Activated CD4-positive, alpha-beta T cell treated with anti-CD3 and anti-CD28 coated beads, Interleukin-2, Interleukin-6, amounts not matched to agents 100 ng/mL and 50 ng/mL, durations not matched to agents 16 hours and 8 hours (primary cell): Measurements from ENCODE around the gene FOXRED2.
"Not testable (repeated sequence)": the region's sequence is repeated elsewhere in the genome, so short reads cannot be mapped to it uniquely, and the experiment has no call there.

Experiments
- DNase-seq: peaks from one replicate; pipeline ENCODE4 v3.0.0-alpha.2; 2020

FOXRED2 gene

DNA sequence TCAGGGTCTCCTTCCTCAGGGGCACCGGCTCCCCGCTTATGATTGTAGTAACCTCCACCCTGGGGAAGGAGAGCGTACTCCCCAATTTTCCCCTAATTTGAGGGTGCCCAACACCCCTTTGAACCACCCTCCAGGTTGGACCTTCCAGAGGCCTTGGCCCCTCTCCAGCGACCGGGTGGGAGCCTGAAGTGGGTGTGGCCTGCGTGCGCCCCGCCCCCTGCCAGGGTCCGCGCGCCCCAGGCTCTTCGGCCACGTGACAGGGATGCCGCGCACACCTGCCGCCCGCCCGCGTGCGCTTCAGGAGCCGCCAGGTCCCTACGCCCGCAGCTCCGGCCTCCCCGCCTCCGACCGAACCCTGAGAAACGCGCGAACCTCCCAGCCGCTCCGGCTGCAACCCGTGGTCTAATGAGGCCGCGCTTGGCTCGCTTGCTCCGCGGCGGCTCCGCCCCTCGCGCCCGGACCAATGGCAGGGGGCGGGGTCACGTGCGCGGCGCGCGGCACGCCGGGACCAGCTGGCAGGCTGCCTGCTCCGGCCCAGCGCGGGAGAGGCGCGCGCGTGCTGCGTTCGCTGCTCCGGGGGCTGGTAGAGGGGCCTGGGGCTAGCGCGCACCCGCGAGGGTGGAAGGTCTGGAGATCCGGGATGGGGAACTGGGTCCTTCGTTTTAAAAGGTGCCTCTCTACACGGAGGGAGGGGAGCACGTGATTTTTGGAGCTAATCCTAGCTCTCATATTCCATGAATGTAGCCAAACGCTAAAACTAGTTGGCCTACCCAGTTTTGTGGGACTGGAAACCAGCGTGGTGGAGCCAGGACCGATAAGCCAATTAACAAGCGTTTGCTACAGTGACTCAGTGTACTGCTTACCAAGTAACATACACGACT is at the start of gene FOXRED2:
FOXRED2 (minus strand) TSS at position 404 of the 881 bp plus-strand sequence. CDS start 618 bp downstream, outside the sequence.
- DNase-seq = peak; percentile 93

DNA sequence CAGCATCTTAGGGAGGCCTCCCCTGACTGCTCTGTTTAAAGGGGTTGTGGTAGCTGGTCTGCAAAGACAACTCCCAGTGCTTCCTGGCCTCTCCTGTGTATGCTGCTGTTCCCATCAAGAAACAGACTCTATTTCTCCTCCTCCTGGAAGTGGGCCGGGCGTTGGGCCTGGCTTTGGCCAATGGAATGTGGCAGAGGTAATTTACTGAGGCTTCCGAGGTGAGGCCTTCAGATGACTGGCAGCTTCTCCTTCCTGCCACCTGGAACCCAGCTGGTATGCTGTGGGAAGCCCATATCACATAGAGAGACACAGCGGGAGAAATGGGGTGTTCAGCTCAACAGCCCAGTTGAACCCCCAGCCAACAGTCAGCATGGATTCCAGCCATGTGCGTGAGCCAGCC is 47.3 kb upstream of the FOXRED2 start:
- DNase-seq = no peak

DNA sequence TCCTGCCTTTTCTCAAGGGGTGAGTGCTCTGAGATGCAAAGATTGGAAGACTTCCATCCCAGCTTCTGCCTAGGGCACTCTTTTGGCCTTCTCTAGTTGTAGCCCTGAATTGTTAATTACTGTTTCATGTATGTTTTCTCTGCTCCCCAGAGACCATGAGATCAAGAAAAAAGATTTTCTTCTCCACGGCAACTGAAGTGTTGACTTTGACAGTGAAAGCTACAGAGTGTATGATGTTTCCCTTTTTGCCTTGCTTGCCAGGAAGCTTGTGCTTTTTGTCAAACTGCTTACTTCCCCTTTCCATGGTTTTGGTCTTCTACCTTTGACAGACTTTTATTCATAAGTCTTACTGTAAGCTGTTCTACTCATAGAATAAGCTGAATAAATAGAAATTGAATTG is 45.4 kb upstream of the FOXRED2 start:
- DNase-seq = no peak

DNA sequence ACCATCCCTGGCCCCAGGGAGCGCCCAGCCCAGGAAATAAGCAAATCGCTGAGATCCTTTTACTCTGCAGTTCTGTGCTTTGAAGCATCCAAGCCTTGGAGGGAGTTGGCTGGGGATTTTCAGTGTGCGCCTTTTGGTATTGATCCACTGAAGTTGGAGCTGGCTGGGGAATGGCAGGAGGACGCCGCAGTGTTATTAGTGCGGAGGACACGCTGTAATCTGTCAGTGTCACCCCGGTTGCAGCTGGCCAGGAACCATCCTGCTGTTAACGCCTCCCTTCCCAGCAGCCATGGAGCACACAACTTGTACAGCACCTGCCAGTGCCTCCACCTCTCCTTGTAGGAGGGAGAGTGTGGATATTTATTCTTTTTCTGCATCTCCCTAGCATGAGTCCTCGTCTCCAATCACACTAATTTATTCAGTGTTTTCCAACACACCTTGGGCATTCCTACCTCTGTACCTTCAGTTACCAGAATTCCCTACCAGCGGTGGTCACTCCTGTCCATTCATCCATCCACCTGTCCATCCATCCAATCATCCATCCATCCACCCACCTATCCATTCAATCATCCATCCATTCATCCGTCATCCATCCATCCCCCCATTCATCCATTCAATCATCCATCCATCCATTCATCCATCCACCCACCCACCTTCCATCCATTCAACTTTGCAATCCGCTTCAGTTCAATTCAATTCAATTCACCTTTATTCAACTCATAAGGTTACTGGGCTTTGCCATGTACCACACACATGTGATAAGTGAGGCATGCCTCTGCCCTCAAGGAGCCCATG is 44.1 kb upstream of the FOXRED2 start:
- no peak for DNase-seq

DNA sequence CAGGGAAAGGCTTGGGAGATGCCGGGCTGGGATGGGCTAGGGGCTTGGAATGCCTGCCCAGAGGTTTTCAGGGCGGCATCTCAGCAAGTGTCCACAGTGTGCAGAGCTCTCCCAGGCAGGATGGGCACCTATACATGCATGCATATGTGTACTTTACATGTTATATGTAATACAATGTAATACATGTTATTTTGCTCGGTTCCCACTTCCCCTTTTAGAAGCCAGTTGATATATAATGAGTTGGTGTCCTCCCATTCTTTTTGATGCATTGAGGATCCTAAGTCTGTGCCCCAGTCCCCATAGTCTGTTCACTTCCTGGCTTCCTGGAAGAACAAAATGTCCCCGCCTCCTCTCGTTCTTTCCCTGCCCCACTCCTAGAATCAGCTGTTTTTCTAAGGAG is 42.2 kb upstream of the FOXRED2 start:
- no peak for DNase-seq

DNA sequence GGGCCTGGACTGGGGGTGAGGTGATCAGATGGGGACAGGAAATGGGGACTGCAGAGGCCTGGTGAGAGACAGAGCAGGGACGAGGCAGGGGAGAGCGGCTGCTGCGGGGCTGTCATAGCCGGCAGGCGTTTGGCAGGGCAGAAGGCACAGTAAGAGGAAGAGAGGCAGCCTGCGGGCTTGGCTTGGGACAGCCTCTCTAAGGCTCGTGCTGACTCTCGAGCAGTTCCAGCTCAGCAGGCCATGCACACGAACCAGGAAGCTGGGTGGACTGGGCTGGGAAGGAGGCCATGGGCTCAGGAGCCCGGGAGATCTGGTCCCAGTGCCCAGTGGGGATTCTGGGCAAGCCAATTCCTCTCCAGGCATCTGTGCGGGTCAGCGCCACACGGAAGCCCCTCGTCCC is 41.8 kb upstream of the FOXRED2 start:
- DNase-seq = no peak

- peak; percentile 44 for DNase-seq
Observed at GRCh38 chr22:36546932-36547331, 40.1 kb upstream of the FOXRED2 start.

GRCh38 chr22:36546092-36546804 is 39.4 kb upstream of the FOXRED2 start:
- peak; percentile 61 for DNase-seq

DNA sequence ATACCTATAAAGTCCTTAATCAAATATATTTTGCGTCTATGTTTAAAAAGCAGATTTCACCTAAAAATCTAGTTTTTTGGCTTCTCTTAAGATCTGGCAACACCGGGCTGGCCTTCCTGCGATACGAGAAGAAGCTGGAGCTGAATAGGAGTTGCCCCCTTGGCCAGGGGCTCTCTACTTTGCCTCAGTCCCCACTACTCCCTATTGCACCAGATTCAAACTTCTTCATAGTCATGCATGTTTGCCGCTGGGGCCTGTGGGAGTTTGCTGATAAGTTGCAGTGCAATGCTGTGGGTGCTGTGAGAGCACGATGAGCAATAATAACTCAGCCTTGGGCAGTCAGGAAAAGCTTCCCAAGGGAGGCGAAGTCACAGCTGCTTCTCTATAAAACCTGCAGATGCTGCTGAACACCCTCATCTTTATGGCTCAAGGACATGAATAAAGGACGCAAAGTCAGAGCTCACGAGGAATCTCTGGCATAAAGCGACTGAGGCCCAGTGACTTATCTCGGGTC is 37.3 kb upstream of the FOXRED2 start:
- no peak for DNase-seq

DNA sequence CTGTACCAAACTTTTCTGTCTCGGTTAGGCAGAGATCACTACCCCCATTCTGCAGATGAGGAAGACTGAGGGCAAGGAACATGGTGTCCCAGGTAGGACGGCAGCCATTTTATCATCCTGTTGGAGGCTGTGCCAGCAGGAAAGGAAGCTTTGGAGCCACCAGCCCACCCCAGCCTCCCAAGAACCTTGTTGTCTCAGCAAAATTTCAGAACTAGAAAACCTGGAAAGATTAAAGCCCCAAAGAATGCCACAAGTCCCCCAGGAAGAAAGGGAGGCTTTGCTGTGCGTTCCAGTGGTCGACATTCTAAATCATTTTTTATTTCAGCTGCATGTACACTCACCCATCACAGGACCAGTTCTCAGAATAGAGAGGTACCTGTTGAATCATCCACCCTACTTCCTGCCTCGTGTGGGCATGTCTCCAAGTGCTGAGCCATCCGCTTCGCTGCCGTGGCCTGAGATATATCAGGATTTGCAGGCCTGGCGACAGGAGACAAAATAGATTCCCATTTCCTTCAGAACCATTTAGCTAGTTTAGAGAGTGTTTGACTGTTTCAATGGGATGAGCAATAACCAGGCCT is 35.1 kb upstream of the FOXRED2 start:
- peak; percentile 76 for DNase-seq

GRCh38 chr22:36540867-36541642 is 34.2 kb upstream of the FOXRED2 start:
- DNase-seq = no peak

DNA sequence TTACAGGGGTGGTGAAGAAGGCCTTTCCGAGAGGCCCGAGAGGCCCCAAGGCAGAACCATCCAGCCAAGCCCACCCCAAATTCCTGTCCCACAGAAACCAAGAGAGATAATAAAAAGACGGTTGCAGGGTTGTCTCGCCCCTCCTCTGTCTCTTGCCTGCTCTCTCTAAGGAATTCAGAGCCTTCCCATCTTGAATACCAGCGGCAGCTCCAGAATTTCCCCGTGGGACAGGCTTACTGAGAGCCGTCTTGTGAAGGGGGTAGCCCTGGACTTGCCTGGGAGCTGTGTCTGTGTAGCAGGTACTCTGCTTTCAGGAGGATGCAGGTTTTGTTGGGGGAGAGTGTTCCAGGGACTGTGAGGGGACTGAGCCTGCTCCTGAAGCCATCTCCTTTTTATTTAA is 31.7 kb upstream of the FOXRED2 start:
- DNase-seq = no peak

DNA sequence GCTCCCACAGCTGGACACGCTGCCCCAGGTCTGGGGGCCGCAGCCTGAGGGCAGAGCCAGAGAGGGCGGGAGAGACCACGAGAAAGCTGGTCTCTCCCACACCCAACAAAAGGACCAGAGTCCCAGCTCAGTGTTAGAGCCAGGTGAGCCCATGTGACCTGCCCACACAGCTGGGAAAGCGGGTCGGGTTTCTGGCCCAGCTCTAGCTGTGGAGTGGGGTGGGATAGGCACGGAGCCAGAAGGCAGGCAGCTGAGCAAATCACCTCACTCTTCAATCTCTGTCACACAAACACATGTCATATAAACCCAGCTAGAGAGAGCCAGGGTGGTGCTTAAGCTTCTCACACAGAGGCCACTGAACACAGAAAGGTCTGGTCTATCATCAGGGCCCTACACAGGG is 29.9 kb upstream of the FOXRED2 start:
- no peak for DNase-seq

- not testable (repeated sequence) for DNase-seq
Observed at GRCh38 chr22:36533320-36533719, 26.5 kb upstream of the FOXRED2 start.

DNA sequence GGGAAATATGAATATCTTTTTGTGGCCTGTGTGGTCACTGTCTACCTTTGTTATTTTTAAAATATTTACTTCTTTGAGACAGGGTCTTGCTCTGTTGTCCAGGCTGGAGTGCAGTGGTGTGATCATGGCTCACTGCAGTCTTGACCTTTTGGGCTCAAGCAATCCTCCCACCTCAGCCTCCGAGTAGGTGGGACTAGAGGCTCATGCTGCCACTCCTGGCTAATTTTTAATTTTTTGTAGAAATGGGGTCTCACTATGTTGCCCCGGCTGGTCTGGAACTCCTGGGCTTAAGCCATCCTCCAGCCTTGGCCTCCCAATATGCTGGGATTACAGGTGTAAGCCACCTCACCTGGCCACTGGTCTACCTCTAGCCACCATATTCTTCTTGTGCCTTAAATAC is 25.6 kb upstream of the FOXRED2 start:
- DNase-seq = no peak

GRCh38 chr22:36528795-36529751 is 22.2 kb upstream of the FOXRED2 start, which contains the start of gene EIF3D:
Gene EIF3D, minus strand, starts transcription at chr22:36529166. Its CDS starts 3,045 bp downstream, at chr22:36526121.
- DNase-seq = peak; percentile 99

GRCh38 chr22:36528341-36528740 is 21.5 kb upstream of the FOXRED2 start:
- peak; percentile 18 for DNase-seq

GRCh38 chr22:36522662-36523061 is 15.8 kb upstream of the FOXRED2 start:
- DNase-seq = no peak

DNA sequence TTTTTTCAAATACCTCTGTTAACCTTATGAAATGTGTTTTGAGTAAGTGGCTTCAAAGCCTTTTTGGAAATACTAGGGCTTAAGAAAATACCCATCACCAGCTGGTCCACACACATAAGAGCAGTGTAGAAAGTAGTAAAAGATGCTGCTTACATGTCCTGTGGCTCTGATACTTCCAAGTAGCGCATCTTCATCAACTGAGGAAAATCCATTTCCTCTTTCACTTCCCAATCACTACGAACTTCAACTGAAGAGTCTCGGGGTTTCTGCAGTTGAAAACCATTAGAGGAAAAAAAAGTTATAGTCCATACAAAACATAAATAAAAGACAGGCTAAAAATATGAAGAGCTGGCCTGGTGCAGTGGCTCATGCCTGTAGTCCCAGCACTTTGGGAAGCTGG is 13.6 kb upstream of the FOXRED2 start:
- no peak for DNase-seq

GRCh38 chr22:36519906-36520305 is 13.1 kb upstream of the FOXRED2 start:
- not testable (repeated sequence) for DNase-seq

DNA sequence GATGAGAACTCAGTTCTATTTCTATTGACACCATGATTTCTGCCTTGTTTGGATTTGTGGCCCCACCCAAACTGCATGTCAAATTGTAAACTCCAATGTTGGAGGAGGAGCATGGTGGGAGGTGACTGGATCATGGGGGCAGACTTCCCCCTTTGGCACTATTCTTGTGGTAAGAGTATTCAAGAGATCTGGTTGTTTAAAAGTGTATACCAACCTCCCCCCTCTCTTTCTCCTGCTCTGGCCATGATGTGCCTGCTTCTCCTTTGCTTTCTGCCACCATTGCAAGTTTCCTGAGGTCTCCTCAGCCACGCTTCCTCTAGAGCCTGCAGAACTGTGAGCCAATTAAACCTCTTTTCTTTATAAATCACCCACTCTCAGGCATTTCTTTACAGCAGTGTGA is 7.9 kb upstream of the FOXRED2 start:
- no peak for DNase-seq
